ENCODE data around the gene CLCN3. TPM values are rescaled to one million over a fixed set of nuclear protein-coding genes. Genes with fewer than 3 reads are reported as not detected.

The CLCN3 gene
- total and polyA plus RNA-seq, 2 of the 13 experiments (the other 11 are each of a cell fraction or from before 2014, with no cell fraction given), result 13.6 to 23.7 TPM

- no peak for TF ChIP-seq PLSCR1 (CRISPR knock-in tag; IDR thresholded peaks at IDR 0.05; ENCODE audit: borderline replicate concordance)
- no peak for TF ChIP-seq PCBP2 (optimal IDR thresholded peaks at IDR 0.05; ENCODE audit: low read depth, low read length, poor library complexity, severe bottlenecking)
- no peak for TF ChIP-seq ZNF337 (CRISPR knock-in tag; IDR thresholded peaks at IDR 0.05; ENCODE audit: borderline replicate concordance, low read depth)
- no peak for TF ChIP-seq MTA3 (CRISPR knock-in tag; IDR thresholded peaks at IDR 0.05)
- TF ChIP-seq BHLHE40 (IDR thresholded peaks at IDR 0.05; ENCODE audit: low read length), result peak; percentile 68
- TF ChIP-seq KDM3A (CRISPR knock-in tag; IDR thresholded peaks at IDR 0.05; ENCODE audit: low read depth), result no peak
- no peak for TF ChIP-seq SKI (IDR thresholded peaks at IDR 0.05; ENCODE audit: partially characterized antibody)
- no peak for TF ChIP-seq ZNF12 (CRISPR knock-in tag; IDR thresholded peaks at IDR 0.05)
- TF ChIP-seq SRSF1 (optimal IDR thresholded peaks at IDR 0.05; ENCODE audit: low read depth, low read length), result no peak
- TF ChIP-seq RCOR2 (CRISPR knock-in tag; IDR thresholded peaks at IDR 0.05), result peak; percentile 15; the same call in 1 of the 2 replicates
- 0 out of 2 replicates have a peak, but pooled peaks have one; percentile 22 for TF ChIP-seq CSRNP1 (CRISPR knock-in tag; IDR thresholded peaks at IDR 0.05)
- no peak for TF ChIP-seq MTF2 (CRISPR knock-in tag; IDR thresholded peaks at IDR 0.05; ENCODE audit: borderline replicate concordance)
- no peak for TF ChIP-seq HDAC6 (IDR thresholded peaks at IDR 0.05; ENCODE audit: low read depth, low read length)
- TF ChIP-seq PTBP1 (IDR thresholded peaks at IDR 0.05; ENCODE audit: low read depth, low read length, poor library complexity, severe bottlenecking), result no peak
- peak; percentile 61; the same call in 1 of the 2 replicates for TF ChIP-seq NRL (CRISPR knock-in tag; IDR thresholded peaks at IDR 0.05; ENCODE audit: borderline replicate concordance)
- peak; percentile 77; the same call in 1 of the 2 replicates for TF ChIP-seq ZNF709 (CRISPR knock-in tag; IDR thresholded peaks at IDR 0.05)
- TF ChIP-seq SMC3 (IDR thresholded peaks at IDR 0.05; ENCODE audit: low read length), result no peak
- TF ChIP-seq SMARCC2 (IDR thresholded peaks at IDR 0.05), result no peak
- TF ChIP-seq ZNF3 (CRISPR knock-in tag; IDR thresholded peaks at IDR 0.05), result no peak
- TF ChIP-seq ZHX1 (CRISPR knock-in tag; IDR thresholded peaks at IDR 0.05; ENCODE audit: low read depth), result peak; percentile 85
- TF ChIP-seq KLF6 (CRISPR knock-in tag; IDR thresholded peaks at IDR 0.05), result peak; percentile 61; the same call in 1 of the 2 replicates
- no peak for TF ChIP-seq RFXANK (CRISPR knock-in tag; IDR thresholded peaks at IDR 0.05)
- TF ChIP-seq CERS6 (CRISPR knock-in tag; IDR thresholded peaks at IDR 0.05), result no peak
- TF ChIP-seq ZNF543 (CRISPR knock-in tag; IDR thresholded peaks at IDR 0.05), result no peak; the same call in 1 of the 2 replicates
Measured at GRCh38 chr4:169619958-169620879, at the start of gene CLCN3 (continued).

Measured in HepG2 (cell line).